Bronchial epithelial cell (primary cell): ENCODE measurements around the gene TMCO4. TPM values are rescaled to one million over a fixed set of nuclear protein-coding genes. Genes with fewer than 3 reads are reported as not detected.

Experiments used
- DNase-seq: peaks from one replicate; pipeline ENCODE4 v3.0.0-alpha.2; 2010; ENCODE audit warnings: low read depth
- FAIRE-seq: peaks from 2 replicates; lab custom pipeline; 2011; peaks lifted over from hg19 to GRCh38; lab: Jason Lieb, UNC
- H3K27me3 ChIP-seq: 2 replicates; pipeline ENCODE4 v1.5.1; 2011; ENCODE audit warnings: low read length; ENCODE audit not compliant: control insufficient read depth, insufficient read depth
- H3K36me3 ChIP-seq: 2 replicates; pipeline ENCODE4 v1.5.1; 2011; ENCODE audit warnings: low read length; ENCODE audit not compliant: control insufficient read depth, insufficient read depth
- H3K4me3 ChIP-seq: 2 replicates; pipeline ENCODE4 v1.5.1; 2011; ENCODE audit warnings: mild to moderate bottlenecking, low read depth, low read length, control low read depth
- total RNA-seq: library from RNA; depleted of rRNA; stranded (reverse); fragments of >200 nt; gene quantifications from 2 replicates; pipeline ENCODE4 v1.2.1, GENCODE V29; 2014
- TF ChIP-seq, protein P1 (sequence below): IDR thresholded peaks from 2 replicates; pipeline ENCODE4 v1.5.1; 2011; ENCODE audit warnings: mild to moderate bottlenecking, moderate library complexity, low read length, control low read depth, inconsistent platforms; ENCODE audit not compliant: insufficient read depth, severe bottlenecking

The TMCO4 gene
- total RNA-seq, 1 donor from 2014 or later, result 2.6 TPM

DNA sequence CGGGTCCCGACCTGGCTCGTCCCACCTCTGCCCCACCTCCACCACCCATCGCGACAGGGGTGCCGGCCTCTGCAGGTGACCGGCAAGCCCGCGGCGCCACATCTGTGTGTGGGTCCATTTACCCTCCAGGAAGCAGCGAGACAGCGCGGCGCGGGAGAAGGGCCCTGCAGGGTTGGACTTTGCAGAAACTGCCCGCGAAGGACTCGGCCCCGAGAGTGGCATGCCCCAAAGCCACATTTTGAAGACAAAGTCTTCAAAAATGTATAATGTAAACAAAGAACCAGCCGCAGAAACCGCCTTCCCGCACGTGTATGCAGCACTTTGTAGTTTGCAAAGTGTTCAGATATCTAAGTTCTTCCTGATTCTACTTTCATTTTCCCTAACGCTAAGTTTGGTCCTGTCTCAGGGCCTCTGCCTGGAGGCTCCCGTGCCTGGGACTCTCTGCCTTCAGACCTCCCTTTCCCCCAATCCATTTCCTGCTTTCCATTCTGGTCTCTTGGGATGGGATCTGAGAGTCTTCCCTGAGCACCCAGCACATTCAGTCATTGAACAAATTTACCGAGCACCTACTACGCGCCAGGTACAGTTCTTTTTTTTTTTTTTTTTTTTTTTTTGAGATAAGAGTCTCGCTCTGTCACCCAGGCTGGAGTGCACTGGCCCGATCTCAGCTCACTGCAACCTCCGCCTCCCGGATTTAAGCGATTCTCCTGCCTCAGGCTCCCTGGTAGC lies 524 bp upstream of the TMCO4 start:
- TF ChIP-seq, protein P1, sequence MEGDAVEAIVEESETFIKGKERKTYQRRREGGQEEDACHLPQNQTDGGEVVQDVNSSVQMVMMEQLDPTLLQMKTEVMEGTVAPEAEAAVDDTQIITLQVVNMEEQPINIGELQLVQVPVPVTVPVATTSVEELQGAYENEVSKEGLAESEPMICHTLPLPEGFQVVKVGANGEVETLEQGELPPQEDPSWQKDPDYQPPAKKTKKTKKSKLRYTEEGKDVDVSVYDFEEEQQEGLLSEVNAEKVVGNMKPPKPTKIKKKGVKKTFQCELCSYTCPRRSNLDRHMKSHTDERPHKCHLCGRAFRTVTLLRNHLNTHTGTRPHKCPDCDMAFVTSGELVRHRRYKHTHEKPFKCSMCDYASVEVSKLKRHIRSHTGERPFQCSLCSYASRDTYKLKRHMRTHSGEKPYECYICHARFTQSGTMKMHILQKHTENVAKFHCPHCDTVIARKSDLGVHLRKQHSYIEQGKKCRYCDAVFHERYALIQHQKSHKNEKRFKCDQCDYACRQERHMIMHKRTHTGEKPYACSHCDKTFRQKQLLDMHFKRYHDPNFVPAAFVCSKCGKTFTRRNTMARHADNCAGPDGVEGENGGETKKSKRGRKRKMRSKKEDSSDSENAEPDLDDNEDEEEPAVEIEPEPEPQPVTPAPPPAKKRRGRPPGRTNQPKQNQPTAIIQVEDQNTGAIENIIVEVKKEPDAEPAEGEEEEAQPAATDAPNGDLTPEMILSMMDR, result no peak
- DNase-seq, result peak; percentile 35
- Histone ChIP-seq H3K36me3 (peaks cover 2% of the 10 kb centered on the region), H3K27me3 (peaks cover 2% of the 10 kb centered on the region), H3K4me3 (peak overlapping the region; percentile 59)
- FAIRE-seq, result no peak

DNA sequence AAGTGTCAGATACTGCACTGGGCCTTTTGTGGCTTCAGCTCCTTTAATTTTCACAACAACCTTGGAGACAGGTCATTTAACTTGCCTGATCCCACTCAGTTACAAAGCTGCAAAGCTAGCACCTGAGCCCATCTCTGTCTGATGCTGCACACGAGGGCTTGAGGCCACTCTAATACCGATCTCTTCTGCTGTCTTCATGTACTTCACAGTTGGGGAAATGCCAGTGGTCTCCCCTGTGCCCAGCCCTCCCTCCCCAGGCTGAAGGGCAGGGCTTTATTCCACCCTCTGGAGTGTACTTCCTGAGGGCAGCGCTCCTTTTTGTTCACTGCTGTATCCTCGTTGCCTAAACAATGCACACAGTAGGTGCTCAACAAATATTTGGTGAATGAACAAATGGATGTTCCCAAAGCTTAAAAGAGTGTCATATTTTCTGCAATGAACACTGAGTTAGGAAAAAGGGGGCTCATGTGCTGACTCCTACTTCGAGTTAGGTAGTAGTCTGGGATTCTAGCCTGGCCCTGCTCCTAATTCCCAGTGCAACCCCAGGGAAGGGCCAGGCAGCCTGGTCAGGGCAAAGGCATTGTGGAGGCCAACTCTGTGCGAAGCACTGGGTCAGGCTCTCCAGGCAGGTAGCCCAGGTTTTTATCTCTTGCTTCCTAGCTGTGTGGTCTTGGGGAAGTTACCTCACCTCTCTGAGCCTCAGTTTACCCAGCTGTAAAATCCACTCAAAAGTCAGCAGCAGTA lies 1.1 kb downstream of the TMCO4 start:
- no peak overlapping the region for H3K4me3 ChIP-seq
- TF ChIP-seq, protein P1, result no peak
- no peak for FAIRE-seq

DNA sequence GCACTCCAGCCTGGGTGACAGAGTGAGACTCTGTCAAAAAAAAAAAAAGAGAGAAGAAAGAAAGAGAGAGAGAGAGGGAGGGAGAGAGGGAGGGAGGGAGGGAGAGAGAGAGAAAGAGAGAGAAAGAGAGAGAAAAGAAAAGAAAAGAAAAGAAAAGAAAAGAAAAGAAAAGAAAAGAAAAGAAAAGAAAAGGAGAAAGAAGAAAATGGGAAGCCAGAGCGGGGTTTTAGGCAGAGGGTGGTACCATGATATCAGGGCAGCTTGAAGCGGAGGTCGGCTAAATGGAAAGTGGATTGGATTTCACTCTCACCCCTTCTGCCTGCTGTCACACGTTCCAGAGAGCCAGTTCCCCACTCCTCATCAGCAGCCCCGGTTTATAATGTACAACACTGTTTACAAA lies 1.9 kb downstream of the TMCO4 start:
- H3K36me3 ChIP-seq, result peaks cover 2% of the 10 kb centered on the region
- H3K4me3 ChIP-seq, result no peak overlapping the region
- TF ChIP-seq, protein P1, result no peak
- DNase-seq (no peak), FAIRE-seq (no peak)
- H3K27me3 ChIP-seq, result peaks cover 2% of the 10 kb centered on the region

More for the DNA sequence above, 1.1 kb downstream of the TMCO4 start:
- DNase-seq, result no peak
- peaks cover 2% of the 10 kb centered on the region for H3K36me3 ChIP-seq
- H3K27me3 ChIP-seq, result peaks cover 2% of the 10 kb centered on the region

DNA sequence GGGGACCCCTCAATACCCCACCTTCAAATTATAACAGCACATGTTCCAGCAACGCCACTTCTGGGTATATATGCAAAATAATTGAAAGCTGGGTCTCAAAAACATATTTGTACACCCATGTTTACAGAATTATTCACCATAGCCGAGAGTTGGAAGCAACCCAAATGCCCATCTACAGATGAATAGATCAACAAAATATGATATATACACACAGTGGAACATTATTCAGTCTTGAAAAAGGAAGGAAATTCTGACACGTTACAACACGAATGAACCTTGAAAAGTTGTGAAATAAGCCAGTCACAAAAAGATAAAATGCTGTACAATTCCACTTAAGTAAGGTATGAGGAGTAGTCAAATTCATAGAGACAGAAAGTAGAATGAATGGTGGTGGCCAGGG lies 5.1 kb downstream of the TMCO4 start:
- TF ChIP-seq, protein P1, result no peak
- H3K4me3 ChIP-seq, result no peak overlapping the region
- no peaks in the 10 kb centered on the region for H3K27me3 ChIP-seq
- peak; percentile 9 for DNase-seq
- no peak for FAIRE-seq
- H3K36me3 ChIP-seq, result peaks cover 2% of the 10 kb centered on the region

DNA sequence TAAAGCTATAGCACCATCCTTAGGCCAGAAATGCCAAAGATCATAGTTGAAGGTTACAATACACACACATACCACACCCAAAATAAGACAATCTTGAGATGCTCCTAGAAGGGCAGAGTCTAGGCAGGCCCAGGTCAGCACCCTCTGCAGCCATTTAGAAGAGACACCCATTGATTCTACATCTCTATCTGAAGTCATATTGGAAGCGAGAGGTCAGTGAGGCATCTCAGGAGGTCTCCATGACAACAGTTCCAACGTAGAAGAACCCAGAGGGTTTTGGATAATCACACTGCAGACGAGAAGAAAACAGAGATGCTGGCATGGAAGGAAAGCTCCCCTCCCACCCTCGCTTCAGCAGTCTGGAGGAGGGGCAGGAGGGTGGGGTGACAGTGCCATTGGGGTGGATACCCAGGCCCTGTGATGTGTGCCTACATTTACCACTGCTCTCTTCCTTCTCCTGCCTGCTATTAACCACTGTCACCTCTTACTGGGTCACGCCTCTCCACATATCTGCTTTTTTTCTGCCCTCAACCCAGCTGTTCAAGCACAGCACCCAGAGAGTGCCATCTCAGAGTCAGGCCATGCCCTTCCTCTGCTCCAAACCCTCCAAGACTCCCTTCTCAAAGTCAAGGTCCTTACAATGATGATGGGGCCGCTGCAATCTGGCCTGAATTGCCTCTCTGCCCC lies 6.2 kb downstream of the TMCO4 start:
- H3K4me3 ChIP-seq, result no peak overlapping the region
- no peaks in the 10 kb centered on the region for H3K27me3 ChIP-seq
- DNase-seq (no peak), FAIRE-seq (peak; percentile 62)
- peaks cover 2% of the 10 kb centered on the region for H3K36me3 ChIP-seq
- TF ChIP-seq, protein P1, result no peak
